A204.1 (cell line): ENCODE data around the gene SGO1.

Experiments
- FAIRE-seq: peaks from 2 replicates; lab custom pipeline; 2012; peaks lifted over from hg19 to GRCh38; lab: Jason Lieb, UNC

The SGO1 gene

DNA sequence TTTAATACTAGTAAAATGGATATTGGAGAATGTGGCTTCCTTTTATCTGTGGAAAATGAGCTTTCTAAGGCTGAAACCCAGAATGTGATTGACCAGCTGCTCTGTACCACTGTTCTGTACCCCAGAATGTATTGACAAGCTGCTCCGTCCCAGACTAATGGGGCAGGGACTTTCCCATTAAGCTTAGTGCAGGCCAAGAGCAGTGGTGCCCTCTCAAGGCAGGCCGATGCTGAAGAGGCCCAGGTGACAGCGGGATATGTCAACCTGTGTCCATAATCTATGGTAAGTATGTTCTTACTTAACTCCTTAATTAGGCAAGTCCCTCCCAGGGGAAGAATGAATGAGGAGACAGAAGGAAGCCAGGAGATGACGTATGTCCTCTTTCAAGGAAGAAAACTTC, 31.1 kb downstream of the SGO1 start:
- no peak for FAIRE-seq

DNA sequence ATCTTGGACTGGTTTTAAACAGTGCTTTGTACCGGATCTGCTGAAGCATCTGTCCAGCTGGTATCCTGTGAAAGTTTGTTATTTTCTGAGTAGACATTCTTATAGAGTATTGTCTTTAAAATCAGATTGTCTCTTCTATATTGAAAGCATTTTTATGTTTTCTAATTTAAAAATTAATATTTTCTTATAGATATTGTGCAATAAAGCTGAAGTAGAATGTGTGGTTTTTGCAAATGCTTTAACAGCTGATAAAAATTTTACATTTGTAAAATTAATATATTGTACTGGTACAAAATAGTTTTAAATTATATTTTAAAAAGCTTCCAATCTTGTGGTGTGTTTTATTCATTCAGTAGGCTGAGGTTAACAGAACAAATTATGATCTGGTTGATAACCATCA, 31.9 kb downstream of the SGO1 start:
- no peak for FAIRE-seq

DNA sequence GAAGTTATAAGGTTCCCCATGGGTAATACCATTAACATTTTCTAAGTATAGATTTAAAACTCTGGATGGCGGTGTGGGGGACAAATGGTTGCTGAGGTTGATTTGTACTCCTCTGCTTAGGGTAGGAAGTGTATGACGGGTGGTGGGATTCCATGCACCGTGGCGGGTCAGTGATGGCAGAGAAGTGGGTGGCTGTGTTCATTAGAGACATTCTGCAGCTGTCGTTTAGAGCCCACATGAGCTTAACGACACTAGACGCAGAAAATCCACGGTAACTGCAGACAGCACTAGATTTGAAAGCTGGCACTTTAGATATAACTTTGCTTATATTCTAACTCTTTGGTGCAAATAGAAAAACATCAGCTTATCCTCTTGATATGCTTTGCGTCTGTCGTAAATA, 37.5 kb downstream of the SGO1 start:
- FAIRE-seq: no peak

DNA sequence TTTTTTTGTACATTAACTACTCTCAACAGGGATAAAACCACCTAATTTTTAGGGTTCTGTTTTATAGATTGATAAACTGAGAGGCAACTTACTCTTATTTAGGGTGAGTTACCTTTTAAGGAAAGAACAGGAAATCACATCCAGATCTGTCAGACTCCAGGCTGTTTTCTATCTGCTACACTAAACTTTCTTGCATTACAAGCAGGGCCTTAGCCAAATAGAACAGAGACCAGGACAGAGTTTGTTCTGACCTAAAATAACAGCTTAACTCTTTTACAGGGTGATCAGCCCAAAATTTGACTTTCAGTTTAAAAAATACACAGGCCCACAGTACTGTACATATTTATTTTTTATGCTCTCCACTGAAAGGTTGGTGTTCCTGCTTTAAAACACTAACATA, 38.6 kb downstream of the SGO1 start:
- no peak for FAIRE-seq

DNA sequence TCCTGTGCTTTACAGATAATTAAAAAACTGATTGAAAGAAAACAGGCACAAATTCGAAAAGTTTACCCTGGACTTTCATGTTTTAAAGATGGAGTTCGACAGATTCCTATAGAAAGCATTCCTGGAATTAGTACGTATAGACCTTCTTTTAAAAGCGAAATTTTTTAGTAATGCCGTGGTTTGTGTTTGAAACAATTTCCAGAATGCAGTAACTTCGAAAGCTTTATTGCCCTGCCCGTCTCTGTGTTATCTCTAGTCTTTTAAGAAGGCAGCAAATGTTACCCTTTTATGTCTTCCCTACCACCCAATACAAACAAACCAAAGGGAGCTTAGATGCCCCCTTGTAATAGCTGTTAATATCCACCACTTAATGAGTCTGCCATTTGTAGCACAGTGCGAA, 39.7 kb downstream of the SGO1 start:
- no peak for FAIRE-seq

DNA sequence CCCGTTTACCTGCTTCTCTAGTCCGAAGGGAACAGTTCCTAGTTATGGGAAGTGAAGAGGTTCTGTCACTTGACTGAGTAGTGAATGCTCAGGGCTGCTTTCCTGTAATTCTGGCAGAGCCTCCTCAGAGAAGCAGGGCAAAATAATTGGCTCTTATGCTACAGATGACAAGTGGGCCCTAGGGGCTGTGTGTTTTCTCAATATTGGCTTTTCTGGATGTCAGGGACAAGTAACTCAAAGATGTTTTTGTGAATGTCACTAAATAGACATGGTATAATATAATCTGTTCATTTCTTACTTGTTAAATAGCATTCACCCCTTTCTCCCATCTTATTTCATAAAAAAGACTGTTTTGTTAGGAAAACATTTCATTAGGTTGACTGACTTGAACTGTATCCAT, 40.1 kb downstream of the SGO1 start:
- FAIRE-seq: no peak

DNA sequence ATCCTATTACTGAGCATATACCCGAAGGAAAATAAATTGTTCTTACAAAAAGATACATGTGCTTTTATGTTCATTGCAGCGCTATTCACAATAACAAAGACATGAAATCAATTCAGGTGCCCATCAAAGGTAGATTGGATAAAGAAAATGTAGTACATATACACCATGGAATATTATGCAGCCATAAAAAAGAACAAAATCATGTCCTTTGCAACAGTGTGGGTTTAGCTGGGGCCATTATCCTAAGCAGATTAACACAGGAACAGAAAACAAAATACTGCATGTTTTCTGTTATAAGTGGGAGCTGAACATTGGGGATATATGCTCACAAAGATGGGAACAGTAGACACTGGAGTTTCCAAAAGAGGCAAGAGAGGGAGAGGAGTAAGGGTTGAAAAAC, 42.5 kb downstream of the SGO1 start:
- no peak for FAIRE-seq

DNA sequence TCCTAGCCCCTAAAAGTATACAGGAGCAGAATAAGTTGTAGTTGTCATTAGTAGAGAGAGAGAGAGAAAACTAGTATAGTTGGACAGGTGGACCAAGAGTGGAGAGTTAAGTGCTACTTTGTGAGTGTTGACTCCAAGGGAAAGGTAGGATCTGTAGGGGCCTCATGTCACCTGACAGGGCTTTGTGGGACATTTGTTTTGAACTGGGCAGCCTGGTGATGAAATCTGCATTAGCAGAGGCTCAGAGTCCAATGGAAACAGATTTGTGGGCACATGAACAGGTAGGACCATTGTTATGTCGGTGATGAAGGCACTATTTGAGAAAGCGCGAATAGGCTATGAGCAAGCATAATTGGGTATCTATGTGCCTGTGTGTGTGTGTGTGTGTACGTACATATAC, 43.5 kb downstream of the SGO1 start:
- no peak for FAIRE-seq

DNA sequence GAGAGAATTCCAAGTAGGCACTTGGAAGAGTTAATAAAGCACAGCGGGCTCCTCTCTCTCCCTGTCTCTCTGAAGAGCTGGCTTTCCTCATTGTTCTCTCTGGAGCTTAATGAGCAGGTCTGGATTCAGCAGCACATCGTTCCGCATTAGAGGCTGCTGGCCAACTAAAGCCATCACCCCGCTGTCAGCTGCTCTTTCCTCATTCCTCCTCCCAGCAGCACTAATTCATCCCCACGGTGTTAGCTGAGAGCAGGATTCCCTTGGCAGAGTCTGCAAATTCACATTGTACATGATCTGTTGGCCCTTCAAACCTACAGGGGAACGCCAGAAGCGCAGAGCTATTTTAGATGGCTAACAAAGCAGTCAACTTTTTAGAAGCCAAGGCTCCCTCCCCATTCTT, 44.2 kb downstream of the SGO1 start:
- no peak for FAIRE-seq

DNA sequence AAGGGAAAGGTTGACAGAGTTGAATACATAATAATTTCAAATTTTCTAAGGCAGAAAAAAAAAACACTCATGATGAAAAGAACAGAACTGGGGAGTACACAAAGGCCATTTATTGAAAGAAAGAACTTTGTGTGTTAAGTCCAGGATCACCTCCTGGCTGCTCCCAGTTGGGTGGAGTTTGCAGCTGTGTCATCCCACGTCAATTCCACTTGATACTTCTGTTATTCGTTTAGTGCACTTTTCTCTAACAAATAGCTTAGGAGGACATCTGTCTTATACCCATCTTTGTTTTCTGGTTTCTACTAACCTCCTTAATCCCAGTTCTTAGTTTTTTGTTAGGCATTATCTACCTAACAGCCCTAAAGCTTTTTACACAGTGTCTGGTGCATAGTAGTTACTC, 44.7 kb downstream of the SGO1 start:
- no peak for FAIRE-seq

DNA sequence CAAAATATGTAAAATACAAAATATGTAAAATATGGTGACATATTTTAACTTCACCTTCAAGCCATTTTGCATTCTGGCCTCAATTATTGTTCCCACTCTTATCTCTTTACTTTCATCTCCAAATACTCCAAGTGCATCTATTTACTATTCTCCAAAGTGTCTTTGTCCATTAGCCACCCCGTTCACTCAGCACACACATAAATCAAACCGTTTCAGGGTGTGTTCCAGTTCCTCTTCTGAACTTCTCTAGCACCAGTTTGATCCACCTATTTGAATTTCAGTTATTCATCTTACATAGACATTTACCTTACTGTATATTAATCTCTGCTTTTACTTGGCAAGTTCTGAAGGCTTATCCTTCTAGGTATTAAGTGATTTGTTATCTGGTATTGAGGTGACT, 45.1 kb downstream of the SGO1 start:
- no peak for FAIRE-seq

DNA sequence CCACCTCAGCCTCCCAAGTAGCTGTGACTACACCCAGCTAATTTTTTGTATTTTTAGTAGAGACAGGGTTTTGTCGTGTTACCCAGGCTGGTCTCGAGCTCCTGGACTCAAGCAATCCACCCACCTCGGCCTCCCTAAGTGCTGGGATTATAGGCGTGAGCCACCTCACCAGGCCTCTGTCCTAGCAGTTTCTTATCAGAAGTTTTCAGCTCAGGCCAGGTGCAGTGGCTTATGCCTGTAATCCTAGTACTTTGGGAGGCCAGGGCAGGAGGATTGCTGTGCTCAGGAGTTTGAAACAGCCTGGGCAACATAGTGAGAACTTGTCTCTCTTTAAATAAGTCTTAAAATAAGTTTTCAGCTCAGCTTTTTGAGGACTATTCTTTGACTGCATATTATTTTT, 48.4 kb downstream of the SGO1 start:
- FAIRE-seq: no peak

DNA sequence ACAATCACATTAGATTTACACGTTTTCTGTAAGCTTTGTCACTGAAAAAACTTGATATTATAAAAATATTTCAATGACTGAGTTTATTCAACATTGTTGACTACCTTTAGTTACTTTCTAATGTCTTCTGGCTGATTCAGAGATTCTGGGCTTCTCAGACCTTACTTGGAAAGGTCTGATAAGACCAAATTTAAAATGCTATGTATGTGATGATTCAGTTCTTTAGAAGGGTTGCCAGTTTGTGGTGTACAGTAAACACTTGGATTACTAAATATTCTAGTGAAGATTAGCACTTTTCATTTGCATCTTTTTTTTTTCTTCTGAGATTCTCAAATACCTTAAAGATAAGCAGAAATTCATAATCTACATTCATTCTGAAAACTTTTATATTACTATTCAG, 49.8 kb downstream of the SGO1 start:
- FAIRE-seq: no peak

DNA sequence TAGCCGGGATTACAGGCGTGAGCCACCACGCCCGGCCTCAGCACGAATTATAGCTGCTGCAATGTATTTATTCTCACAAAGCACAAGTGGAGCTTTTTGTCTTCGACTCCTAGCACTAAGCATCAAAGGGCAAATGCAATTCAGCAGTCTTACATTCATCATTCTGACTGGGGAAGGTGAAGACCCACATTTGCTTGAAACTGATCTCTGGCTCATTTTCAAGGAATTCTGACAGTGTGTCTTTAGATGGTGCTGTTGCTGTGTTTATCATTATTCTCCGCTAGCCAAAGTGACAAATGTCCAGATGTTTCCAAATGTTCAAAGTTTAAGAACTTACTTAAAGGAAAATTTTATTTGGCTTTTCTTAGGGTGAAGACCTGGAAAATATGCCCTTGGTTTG, 55.9 kb downstream of the SGO1 start:
- no peak for FAIRE-seq

DNA sequence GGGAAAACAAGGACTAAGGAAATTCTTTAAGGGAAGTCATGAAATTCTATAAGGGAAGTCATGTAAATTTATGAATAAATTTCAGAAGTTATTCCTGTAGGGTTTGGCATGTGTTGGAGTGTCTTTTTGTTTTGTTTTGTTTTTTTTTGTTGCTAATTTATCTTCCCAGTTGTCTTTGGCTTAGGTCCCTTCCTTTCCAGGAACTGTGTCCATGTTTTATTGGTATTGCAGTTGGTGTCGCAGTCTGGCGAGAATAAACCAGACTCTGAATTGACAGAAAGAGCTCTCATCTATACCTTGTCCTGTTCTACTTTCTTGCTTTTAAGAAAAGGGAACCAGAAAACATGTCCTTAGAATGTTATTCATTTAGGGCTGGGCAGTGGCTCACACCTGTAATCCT, 57.6 kb downstream of the SGO1 start:
- FAIRE-seq: no peak

DNA sequence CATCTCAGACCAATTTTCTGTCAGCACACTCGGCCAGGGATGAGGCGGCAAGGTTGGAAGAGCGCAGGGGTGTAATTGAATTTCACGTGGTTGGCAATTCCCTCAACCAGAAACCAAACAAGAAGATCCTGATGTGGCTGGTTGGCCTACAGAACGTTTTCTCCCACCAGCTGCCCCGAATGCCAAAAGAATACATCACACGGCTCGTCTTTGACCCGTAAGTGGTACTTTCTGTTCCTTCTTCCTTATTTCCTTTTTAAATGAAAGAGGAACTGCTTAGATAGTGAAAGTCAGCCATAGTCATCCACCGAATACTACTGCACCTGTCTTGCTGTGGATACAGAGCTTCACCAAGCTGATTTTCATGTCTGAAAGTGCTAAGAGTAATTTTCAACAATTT, 60.1 kb downstream of the SGO1 start:
- no peak for FAIRE-seq

DNA sequence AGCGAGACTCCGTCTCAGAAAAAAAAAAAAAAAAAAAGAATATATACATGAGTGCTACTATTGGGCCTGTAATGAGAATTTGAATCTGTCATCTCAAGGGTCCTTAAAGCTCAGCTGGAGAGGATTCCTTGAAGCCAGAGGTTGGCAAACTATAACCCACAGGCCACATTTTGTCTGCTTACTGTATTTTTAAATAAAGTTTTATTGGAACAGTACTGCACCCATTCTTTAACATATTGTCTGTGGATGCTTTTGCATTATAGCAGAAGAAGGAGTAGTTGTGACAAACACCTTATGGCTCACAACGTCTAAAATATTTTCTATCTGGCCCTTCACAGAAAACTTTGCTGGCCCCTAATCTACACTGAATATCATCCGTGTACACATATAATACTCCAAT, 60.7 kb downstream of the SGO1 start:
- FAIRE-seq: no peak

DNA sequence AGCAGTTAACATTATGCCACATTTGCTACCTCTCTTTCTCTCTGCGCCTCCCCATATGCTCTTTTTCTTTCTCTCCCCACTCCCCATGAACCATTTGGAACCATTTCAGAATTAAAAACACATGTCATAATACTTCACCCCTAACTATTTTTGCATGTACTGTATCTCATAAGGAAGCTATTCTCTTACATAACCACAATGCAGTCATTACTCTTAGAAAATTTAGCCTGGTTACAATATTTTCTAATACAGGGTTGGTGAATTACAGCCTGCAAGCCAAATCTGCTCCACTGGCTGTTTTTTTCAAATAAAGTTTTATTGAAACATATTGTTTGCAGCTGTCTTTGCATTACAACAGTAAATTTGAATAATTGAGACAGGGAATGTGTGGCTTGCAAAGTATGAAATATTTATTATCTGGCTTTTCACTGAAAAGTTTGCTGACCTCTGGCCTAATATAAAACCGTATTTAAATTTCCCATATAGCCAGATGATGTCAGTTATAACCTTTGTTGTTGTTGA, 62.8 kb downstream of the SGO1 start:
- FAIRE-seq: no peak

DNA sequence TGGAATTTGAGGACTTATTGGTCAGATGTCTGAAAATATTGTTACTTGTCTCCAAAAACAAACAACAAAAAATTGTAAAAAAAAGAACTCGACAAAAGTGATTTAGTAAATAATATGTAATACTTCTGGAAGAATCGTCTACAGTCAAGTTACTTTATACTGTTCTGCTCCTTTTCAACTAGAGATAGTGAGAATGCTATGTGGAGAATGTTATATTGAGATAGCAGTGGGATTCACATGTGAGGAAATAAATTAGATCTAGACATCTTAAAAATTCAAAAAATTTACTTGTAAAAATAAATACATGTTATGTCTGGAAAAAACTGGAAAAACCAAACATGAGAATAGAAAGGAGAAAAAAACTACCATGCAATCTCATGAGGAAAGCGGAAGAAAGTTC, 64.9 kb downstream of the SGO1 start:
- FAIRE-seq: no peak
